MM.1S (cell line): ENCODE results near the gene CADM2.

ENCODE experiments used
- DNase-seq: peaks from one replicate; pipeline ENCODE4 v3.0.0-alpha.2; 2015
- H2AFZ ChIP-seq: fragments of 300-600 bp; sonication (generic); 2 replicates; pipeline ENCODE4 v1.6.0; 2016; ENCODE audit warnings: antibody characterized with exemption, low read length
- H3F3A ChIP-seq: fragments of 300-600 bp; sonication (generic); 2 replicates; pipeline ENCODE4 v1.6.1; 2016; ENCODE audit warnings: mild to moderate bottlenecking, antibody characterized with exemption, low read length, moderate library complexity, mixed read lengths; ENCODE audit not compliant: insufficient read depth
- H3K27ac ChIP-seq: fragments of 300-600 bp; sonication (generic); 2 replicates; pipeline ENCODE4 v1.5.1; 2016; ENCODE audit warnings: mild to moderate bottlenecking, low read length
- H3K27me3 ChIP-seq: fragments of 300-600 bp; sonication (generic); replicated peaks from 2 replicates; pipeline ENCODE4 v1.6.0; 2016; ENCODE audit warnings: low read length; ENCODE audit not compliant: insufficient read depth
- H3K36me3 ChIP-seq: fragments of 300-600 bp; sonication (generic); replicated peaks from 2 replicates; pipeline ENCODE4 v1.6.1; 2016; ENCODE audit warnings: mild to moderate bottlenecking, low read length, mixed read lengths; ENCODE audit not compliant: insufficient read depth
- H3K4me1 ChIP-seq: fragments of 300-600 bp; sonication (generic); 2 replicates; pipeline ENCODE4 v1.6.1; 2016; ENCODE audit warnings: low read length, mixed read lengths
- H3K4me2 ChIP-seq: fragments of 300-600 bp; sonication (generic); 2 replicates; pipeline ENCODE4 v1.6.0; 2016; ENCODE audit warnings: low read depth, low read length
- H3K4me3 ChIP-seq: fragments of 300-600 bp; sonication (generic); 2 replicates; pipeline ENCODE4 v1.5.1; 2016; ENCODE audit warnings: low read length, mixed read lengths
- H3K79me2 ChIP-seq: fragments of 300-600 bp; sonication (generic); 2 replicates; pipeline ENCODE4 v1.6.1; 2016; ENCODE audit warnings: mixed run types, low read length, mixed read lengths
- H3K9ac ChIP-seq: fragments of 300-600 bp; sonication (generic); 2 replicates; pipeline ENCODE4 v1.6.1; 2016; ENCODE audit warnings: low read length, mixed read lengths
- H3K9me2 ChIP-seq: fragments of 300-600 bp; sonication (generic); replicated peaks from 2 replicates; pipeline ENCODE4 v1.6.1; 2016; ENCODE audit warnings: mild to moderate bottlenecking, low read length, mixed read lengths; ENCODE audit not compliant: insufficient read depth
- H3K9me3 ChIP-seq: fragments of 300-600 bp; sonication (generic); replicated peaks from 2 replicates; pipeline ENCODE4 v1.6.1; 2016; ENCODE audit warnings: mild to moderate bottlenecking, low read length, mixed read lengths; ENCODE audit not compliant: insufficient read depth
- H4K20me1 ChIP-seq: fragments of 300-600 bp; sonication (generic); 2 replicates; pipeline ENCODE4 v1.6.1; 2016; ENCODE audit warnings: mild to moderate bottlenecking, low read length, moderate library complexity, mixed read lengths; ENCODE audit not compliant: insufficient read depth
- CTCF ChIP-seq: fragments of 300-600 bp; sonication (generic); IDR thresholded peaks from 2 replicates; pipeline ENCODE4 v1.5.1; 2016; ENCODE audit warnings: antibody characterized with exemption, low read length, mixed read lengths
- EZH2 ChIP-seq: fragments of 300-600 bp; sonication (generic); optimal IDR thresholded peaks from 2 replicates; pipeline ENCODE3; 2017; ENCODE audit warnings: low read depth, mild to moderate bottlenecking, antibody characterized with exemption, low read length, mixed read lengths
- EZH2phosphoT487 ChIP-seq: fragments of 300-600 bp; sonication (generic); IDR thresholded peaks from 2 replicates; pipeline ENCODE4 v1.6.1; 2018; ENCODE audit warnings: antibody characterized with exemption, low read length

Gene CADM2

GRCh38 chr3:85297291-85297690, 338.5 kb downstream of the CADM2 start:
- Histone ChIP-seq H3K36me3 (no peaks in the 10 kb centered on the region), H3K27me3 (no peaks in the 10 kb centered on the region), H4K20me1 (no peaks in the 10 kb centered on the region), H3K27ac (no peak overlapping the region), H3F3A (no peaks in the 10 kb centered on the region), H3K4me2 (no peak overlapping the region), H3K9me2 (no peaks in the 10 kb centered on the region), H3K4me1 (no peaks in the 10 kb centered on the region), H3K9me3 (no peaks in the 10 kb centered on the region), H3K79me2 (no peaks in the 10 kb centered on the region), H3K4me3 (no peak overlapping the region), H3K9ac (no peak overlapping the region), H2AFZ (no peak overlapping the region)
- TF ChIP-seq CTCF (no peak), EZH2 (no peak), EZH2phosphoT487 (no peak)
- DNase-seq = no peak

- Histone ChIP-seq H3K9me3 (no peaks in the 10 kb centered on the region), H3K79me2 (no peaks in the 10 kb centered on the region), H3K4me2 (no peak overlapping the region), H3K36me3 (no peaks in the 10 kb centered on the region), H3K9ac (no peak overlapping the region), H3K4me3 (no peak overlapping the region), H4K20me1 (no peaks in the 10 kb centered on the region), H3F3A (no peaks in the 10 kb centered on the region), H3K4me1 (no peaks in the 10 kb centered on the region), H3K9me2 (no peaks in the 10 kb centered on the region), H3K27me3 (no peaks in the 10 kb centered on the region), H2AFZ (no peak overlapping the region), H3K27ac (no peak overlapping the region)
- TF ChIP-seq EZH2 = no peak
- TF ChIP-seq EZH2phosphoT487 = no peak
- no peak for TF ChIP-seq CTCF
- no peak for DNase-seq
These were observed 339.2 kb downstream of the CADM2 start for GRCh38 chr3:85298032-85298431.

- Histone ChIP-seq H3K4me1 (no peaks in the 10 kb centered on the region), H3K9me2 (no peaks in the 10 kb centered on the region), H3K27ac (no peak overlapping the region), H4K20me1 (no peaks in the 10 kb centered on the region), H3K9me3 (no peaks in the 10 kb centered on the region), H3F3A (no peaks in the 10 kb centered on the region), H3K36me3 (no peaks in the 10 kb centered on the region), H2AFZ (no peak overlapping the region), H3K79me2 (no peaks in the 10 kb centered on the region), H3K9ac (no peak overlapping the region), H3K4me2 (no peak overlapping the region), H3K4me3 (no peak overlapping the region), H3K27me3 (no peaks in the 10 kb centered on the region)
- no peak for DNase-seq
- TF ChIP-seq EZH2phosphoT487 = no peak
- no peak for TF ChIP-seq CTCF
- no peak for TF ChIP-seq EZH2
These were observed 344.4 kb downstream of the CADM2 start for GRCh38 chr3:85303156-85303555.
